GM19438 (cell line): Measurements from ENCODE around the gene ATF4.

Experiments used
- ATAC-seq: cut with Tn5 transposase; IDR thresholded peaks from one replicate; pipeline ENCODE4 v1.9.1; 2021; ENCODE audit warnings: low read depth; ENCODE audit not compliant: unreplicated experiment

Gene ATF4

DNA sequence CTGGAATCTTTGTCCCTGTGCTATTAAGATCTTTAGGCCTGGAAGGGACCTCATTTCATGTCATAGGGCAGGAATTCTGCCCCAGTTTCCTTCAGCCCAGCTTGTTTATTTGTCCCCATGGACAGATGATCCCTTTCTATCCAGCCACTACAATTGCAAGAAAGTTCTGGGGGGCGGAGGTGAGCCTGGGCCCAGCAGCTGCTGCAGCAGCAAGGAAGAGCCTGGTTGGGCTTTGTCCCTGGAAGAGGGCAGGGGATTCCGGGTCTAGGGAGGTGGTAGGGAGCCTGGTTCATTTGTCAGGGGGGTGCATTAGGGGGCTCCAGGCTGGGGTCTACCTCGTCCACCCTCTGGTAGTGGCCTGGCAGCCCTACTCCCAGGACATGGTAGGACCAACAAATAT, 33.8 kb downstream of the ATF4 start:
- ATAC-seq, result no peak

DNA sequence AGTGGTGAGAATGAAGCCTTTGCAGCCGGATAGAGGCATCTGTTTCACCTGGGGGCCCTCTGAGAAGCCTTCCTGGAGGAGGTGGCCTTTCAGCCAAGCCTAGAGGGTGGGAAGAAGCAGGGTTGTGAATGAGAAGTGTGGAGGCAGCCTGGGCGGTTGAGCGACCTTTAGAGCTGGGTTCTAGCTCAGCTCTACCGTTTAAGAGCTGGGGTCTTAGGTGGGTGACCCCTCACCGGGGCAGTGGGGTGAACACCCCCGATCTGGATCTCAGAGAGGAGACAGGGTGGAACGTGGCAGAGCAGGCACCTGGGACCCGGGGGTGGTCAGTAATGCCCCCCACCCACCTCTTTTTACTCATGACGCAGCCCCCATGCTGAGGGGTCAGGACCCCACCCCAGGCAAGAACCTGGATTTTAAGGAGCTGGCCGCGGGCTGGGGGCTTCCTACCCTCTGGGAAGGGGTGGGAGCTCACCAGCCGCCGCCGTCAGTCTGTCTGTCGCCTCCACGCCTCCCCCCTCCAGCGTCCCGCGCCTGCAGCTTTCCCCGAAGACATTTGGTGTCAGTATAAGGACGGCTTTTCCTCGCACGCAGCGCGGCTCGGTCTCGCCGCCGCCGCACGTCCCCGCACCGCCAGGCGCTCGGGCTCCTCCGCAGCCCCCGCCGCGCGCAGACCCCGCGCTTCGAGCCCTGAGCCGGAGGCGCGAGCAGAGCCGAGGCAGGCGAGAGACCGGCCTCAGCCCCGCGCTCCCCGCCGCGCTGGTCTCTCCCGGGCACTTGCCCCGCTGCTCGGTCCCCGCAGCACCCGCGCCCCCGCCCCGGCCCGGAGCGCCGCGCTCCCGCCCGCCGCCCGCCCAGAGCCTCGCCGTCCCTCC, 36.8 kb downstream of the ATF4 start:
- ATAC-seq, result no peak

DNA sequence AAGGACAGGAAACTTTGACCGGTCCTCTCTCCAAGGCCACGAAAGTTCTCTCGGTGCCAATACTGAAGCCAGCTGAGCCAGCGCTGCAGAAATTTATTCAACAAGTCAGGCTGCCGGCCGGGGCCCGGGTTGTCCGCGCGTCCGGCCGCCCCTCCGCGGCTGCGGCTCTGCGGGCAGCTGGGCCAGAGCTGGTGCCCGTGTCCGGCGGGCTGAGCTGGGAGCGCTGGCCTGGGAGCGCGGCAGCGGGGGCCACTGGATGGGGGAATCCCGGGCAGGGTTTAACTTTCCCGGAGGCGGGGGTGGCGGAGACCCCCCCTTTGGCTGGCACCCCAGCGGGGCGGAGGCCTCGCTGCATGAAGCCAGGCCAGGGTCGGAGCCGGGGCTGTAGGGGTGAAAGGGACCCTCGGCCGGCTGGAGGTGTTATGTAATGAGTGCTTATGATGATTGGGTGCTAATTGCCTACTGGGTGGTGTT, 37.9 kb downstream of the ATF4 start:
- ATAC-seq, result no peak

DNA sequence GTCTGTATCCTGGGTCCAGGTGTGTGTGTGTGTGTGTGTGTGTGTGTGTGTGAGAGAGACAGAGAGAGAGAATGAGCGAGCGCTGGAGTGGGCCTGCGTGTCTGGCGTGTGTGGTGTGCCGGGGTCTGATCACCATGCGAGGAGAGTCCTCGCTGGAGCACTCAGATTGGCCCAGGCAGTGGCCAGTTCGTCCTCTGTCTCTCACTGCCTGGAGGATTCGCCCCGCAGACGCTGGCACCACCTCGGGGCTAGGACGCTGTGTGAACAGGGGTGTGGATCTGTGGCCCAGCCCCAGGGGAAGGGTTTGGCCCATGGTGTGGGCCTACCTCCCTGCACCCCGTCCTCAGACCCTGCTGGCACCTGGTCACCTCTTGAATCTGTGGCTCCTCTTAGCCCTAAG, 38.6 kb downstream of the ATF4 start:
- no peak for ATAC-seq

DNA sequence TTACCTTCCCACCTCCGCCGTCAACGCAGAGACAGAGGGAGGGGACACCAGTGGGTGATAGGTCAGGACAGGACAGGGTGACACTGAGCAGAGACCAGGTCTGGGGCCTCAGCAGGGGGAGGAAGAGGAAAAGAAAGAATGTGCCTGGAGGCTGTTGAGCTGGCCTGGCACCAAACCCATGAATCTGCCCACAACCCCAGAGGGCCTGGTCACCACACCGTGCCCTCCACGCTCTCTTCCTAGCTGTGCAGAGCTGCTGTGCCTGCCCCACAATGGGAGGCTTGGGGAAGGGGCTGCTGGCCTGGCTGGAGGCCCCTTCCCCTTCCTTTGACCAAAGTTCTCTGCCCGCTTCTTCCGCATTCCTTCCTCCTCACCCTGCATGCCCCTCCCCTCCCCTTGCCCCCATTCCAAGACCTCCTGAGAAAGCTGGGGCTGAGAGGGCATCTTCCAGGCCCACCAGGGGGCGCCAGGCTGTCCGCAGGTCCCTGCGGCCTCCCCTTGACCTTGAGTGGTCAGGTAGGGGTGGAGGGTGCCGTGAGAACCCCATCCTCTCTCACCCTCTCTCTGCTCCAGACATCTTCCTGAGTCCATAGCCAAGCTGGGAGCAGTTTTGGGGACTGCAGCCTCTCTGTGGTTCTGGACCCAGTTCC, 39.2 kb downstream of the ATF4 start:
- ATAC-seq, result no peak

DNA sequence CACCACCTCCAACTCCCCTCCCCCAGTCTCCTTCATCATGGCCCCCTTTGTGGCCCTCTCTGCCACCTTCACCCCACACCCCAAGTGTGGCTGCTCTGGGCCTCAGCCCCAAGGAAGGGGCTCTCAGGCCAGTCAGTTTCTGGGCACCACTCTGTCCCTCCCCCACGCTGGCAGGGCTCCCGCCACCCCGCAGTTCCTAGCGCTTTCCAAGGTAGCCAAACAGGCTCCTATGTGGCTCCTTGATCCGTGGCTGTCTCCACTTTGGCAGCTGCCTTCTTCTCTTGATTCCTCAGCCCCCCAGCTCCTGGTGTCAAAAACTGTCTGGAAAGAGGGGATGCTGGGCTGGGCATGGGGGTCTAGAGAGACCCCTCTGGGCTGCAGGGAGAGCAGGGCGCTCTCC, 39.8 kb downstream of the ATF4 start:
- ATAC-seq, result no peak

DNA sequence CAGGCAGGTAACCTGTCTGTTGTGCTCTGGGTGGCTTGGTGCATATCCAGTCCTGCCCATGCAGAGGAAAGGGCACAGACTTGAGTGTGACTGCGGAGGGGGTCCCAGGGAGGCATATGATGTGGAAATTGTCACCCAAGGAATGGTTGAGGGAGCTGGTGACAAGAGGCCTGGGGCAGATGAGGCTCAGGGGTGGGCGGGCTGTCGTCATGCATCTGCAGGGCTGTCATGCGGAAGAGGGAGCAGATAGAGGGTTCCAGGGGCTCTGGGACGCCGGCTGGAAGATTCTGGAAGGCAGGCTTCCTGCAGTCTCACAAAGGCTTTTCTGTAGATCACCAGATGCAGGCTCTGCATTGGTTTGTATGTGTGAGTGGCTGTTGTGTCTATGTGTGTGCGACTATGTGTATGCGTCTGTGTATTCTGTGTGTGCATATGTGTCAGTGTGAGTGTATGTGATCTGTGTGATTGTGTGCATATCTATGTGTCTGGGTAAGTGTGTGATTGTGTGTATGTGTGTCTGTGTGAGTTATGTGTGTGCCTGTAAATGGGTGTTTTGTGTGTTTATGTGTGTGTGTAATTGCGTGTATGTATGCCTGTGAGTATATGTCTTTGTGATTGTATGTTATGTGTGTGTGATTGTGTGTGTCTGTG, 42.6 kb downstream of the ATF4 start:
- no peak for ATAC-seq

DNA sequence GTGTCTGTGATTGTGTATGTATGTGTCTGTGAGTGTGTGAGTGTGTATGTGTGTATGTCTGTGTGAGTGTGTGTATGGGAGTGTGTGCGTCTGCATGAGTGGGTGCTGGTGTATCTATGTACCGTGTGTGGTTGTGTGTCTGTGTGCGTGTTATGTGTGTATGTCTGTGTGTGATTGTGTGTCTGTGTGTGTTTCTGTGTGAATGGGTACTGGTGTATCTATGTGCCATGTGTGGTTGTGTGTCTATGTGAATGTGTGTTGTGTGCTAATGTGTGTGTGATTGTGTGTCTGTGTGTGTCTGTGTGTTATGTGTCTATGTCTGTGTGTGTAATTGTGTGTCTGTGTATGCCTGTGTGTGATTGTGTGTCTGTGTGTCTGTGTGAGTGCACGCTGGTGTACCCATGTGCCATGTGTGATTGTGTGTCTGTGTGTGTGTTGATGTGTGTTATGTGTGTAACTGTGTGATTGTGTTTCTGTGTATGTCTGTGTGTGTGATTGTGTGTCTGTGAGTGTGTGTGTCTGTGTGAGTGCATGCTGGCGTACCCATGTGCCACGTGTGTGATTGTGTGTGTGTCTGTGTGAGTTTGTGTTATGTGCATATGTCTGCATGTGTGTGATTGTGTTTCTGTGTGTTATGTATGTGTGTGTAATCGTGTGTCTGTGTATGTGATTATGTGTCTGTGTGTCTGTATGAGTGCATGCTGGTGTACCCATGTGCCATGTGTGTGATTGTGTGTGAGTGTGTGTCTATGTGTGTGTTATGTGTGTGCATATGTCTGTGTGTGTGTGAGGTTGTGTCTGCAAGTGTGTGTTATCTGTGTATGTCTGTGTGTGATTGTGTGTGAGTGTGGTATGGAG, 43.4 kb downstream of the ATF4 start:
- no peak for ATAC-seq

DNA sequence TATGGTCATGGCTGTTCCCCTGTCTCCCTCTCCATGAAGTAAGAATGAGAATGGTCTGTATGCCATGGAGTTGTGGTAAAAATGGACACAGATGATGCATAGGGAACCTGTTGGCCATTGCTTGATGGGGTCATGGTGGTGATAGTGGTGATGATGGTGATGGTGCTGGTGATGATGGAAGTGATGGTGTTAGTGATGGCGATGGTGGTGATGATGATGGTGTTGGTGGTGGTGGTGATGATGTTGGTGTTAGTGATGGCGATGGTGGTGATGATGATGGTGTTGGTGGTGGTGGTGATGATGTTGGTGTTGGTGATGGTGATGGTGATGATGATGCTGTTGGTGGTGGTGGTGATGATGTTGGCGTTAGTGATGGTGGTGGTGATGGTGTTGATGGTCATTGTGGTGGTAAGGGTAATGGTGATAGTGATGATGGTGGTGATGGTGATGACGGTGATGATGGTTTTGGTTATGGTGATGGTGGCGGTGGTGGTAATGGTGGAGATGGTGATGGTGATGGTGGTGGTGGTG, 45.1 kb downstream of the ATF4 start:
- ATAC-seq, result no peak

DNA sequence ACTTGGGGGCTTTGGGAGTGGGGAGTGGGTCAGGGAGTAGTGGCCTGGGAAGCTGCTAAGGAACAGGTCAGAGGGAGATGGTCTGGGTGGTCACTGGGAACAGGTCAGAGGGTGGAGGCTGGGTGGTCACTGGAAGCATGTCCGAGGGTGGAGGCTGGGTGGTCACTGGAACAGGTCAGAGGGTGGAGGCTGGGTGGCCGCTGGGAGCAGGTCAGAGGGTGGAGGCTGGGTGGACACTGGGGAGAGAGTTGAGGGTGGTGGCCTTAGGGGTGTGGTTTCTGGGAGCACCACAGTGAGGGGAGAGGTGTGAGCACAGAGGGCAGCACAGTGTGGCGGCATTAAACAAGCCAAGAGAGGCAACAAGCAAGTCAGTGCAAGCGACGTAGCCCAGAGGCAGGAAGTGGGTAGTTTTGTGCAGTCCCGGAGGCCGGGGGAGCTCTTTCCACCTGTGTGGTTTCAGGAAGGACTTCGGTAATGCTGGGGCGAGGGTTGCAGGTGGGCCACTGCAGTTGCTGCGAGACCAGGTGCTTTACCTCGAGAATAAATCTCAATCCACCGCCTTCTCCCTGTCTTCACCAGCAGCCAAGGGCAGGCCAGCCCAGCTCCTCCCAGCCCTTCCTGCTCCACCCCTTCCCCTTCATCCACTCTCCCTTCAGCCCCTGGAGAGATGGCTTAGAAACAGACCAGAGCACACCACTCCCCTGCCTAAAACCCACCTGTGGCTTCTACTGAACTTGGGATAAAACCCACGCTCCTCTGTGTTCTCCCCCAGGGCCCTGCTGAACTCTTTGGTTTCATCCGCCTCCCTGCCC, 47.0 kb downstream of the ATF4 start:
- no peak for ATAC-seq

DNA sequence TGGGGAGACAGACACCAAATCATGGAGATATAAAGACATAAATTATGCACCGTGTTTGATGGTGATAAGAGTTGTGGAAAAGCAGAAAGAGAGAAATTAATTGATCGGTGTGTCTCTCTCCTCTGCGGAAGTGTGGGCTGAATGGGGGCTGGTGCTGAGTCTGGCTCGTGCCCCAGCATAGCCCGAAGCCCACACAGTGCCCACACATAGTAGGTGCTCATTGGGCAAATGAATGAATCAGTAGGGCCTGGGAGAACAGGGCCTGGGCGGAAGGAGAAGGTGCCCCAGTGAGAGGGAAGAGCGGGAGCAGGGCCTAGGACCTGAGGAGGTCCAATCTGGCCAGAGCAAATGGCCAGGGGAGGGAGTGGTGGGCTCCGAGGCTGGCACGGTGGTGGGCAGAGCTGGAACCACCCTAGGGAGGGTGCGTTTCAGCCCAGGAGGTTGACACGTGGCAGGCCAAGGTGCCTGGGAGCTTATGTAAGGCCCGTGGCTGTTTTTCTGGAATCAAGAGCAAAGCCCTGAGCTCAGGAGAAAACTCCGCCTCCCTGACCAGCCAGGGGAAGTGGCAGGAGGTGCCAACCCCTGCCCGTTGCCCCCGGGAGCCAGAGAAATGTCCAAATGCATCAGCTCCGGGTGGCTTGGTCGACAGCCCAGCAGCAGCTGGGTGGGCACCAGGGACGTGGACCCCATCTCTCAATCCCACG, 48.1 kb downstream of the ATF4 start:
- no peak for ATAC-seq

DNA sequence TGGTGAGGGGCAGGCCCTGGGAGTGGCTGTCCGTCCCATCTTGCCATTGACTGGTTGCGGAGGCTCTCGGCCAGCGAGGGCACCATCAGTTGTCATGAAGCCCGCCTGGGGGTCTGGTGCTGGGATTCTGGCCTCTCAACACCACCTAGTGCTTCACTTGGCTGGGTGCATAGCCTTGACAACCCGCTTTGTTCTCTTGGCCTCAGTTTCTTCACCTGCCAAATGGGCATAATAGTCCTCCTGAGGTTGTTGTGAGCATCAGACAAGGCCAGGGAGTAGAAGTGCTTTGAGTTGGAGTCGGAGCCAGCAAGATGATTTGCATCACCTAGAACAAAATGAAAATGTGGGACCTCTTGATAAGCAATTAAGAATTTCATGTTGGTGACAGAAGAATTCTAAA, 48.7 kb downstream of the ATF4 start:
- ATAC-seq, result no peak

DNA sequence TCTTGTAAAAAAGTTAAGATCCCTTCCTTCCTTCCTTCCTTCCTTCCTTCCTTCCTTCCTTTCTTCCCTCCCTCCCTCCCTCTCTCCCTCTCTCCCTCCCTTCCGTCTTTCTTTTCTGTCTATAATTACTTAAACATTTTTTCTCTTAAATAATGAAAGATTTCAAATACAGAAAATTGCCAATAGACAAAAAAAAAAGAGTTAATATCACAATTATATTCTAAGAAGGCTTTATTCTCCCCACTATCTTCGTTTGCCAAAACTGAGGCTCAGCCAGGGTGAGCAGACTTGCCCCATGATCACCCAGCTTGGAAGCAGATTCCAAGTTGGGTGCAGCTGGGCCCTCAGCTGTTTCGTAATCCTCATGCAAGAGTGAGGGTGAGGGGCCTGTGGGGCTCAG, 49.9 kb downstream of the ATF4 start:
- no peak for ATAC-seq

DNA sequence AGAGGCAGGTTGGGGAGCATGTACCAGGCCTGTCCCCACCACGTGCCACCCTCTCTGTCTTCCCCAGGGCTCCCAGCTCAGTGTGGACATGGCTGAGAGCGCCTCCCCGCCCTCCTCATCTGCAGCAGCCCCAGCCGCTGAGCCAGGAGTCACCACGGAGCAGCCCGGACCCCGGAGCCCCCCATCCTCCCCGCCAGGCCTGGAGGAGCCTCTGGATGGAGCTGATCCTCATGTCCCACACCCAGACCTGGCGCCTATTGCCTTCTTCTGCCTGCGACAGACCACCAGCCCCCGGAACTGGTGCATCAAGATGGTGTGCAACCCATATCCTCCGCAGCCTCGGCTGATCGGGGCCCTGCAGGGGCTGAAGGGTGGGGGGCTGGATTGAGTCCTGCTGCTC, 50.3 kb downstream of the ATF4 start, which contains the start of gene CACNA1I:
Gene CACNA1I, plus strand, starts transcription at position 89 of the 400 bp plus-strand sequence. Its CDS starts 0 bp downstream, at position 89.
- no peak for ATAC-seq

DNA sequence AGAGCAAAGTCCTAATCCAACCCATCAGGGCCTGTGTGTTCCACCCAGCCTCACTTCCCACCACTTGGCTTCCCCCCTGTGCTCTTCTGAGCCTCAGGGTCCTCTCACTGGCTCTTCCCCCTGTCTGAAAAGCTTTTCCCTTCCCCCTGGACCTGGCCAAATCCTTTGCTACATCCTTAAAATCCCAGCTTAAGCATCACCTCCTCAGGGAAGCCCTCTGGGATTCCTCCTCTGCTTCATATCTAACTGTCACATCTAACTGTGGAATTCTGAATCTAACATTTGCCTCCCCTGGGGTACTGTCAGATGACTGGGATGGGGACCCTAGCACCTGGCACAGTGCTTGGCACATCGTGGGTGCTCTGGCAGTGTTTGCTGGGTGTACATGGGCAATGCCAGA, 51.2 kb downstream of the ATF4 start:
- ATAC-seq, result no peak
